Measurements from ENCODE around the gene MYT1.

DNA sequence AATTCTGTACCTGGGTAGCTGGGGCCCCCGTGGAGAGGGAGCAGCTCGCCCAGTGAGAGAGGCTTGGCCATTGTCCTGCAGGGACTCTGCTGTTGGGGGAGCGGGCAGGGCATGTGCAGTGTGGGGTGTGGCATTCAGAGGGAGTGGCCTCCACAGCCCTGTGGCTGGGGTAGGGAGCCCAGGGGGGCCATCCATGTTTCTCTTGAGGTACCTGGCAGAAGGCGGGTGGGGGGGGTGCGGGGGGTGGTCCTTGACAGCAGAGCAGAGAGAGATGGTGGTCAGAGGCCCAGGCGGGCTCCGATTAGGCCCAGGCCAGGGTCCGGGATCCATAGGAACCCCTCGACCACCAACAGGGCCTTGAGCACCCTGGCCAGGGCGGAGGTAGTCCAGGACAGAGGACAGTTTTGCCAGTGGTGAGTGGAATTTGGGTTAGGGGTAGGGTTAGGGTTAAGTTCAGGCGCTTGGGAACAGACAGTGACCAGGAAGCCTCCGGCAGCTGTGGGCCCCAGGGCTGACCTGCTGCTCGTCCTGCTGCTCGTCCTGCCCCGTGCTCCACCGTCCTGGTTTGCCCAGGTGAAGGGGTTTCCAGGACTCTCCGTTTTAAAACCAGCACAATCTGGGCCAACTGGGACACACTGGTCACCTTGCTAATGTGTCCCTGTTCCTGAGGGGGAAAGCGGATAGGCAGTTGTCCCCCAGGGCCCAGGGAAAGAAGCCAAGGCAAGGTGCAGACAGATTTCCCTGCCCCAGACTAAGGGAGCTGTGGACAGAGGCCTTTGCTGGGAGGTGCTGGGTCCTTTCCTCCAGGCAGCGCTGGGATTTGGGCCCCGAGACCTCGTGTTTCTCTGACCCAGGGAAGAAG is 24.8 kb upstream of the MYT1 start:
- TF ChIP-seq, protein P1, sequence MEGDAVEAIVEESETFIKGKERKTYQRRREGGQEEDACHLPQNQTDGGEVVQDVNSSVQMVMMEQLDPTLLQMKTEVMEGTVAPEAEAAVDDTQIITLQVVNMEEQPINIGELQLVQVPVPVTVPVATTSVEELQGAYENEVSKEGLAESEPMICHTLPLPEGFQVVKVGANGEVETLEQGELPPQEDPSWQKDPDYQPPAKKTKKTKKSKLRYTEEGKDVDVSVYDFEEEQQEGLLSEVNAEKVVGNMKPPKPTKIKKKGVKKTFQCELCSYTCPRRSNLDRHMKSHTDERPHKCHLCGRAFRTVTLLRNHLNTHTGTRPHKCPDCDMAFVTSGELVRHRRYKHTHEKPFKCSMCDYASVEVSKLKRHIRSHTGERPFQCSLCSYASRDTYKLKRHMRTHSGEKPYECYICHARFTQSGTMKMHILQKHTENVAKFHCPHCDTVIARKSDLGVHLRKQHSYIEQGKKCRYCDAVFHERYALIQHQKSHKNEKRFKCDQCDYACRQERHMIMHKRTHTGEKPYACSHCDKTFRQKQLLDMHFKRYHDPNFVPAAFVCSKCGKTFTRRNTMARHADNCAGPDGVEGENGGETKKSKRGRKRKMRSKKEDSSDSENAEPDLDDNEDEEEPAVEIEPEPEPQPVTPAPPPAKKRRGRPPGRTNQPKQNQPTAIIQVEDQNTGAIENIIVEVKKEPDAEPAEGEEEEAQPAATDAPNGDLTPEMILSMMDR (IDR thresholded peaks at IDR 0.05), result no peak
- no peak for TF ChIP-seq POLR2A (IDR thresholded peaks at IDR 0.05)
